Esophagus (tissue), 2 donors: ENCODE results near the gene BLID. TPM values are rescaled to one million over a fixed set of nuclear protein-coding genes. Genes with fewer than 3 reads are reported as not detected.

Experiments used
- H3K27ac ChIP-seq, 2 donors: one replicate each; pipeline ENCODE4 v1.5.1; 2013; ENCODE audit warnings: low read depth in 2 of 2, mild to moderate bottlenecking in 2 of 2, inconsistent platforms in 1 of 2, low read length in 1 of 2, moderate library complexity in 1 of 2
- H3K27me3 ChIP-seq, 2 donors: one replicate each; pipeline ENCODE4 v1.6.1; 2013; ENCODE audit warnings: low read length in 2 of 2, control low read depth in 1 of 2, mild to moderate bottlenecking in 1 of 2; ENCODE audit not compliant: insufficient read depth in 2 of 2, control insufficient read depth in 1 of 2
- H3K36me3 ChIP-seq, 2 donors: one replicate each; pipeline ENCODE4 v1.6.1; 2013; ENCODE audit warnings: low read length in 1 of 2; ENCODE audit not compliant: control insufficient read depth in 2 of 2, insufficient read depth in 2 of 2
- H3K4me1 ChIP-seq, 2 donors: one replicate each; pipeline ENCODE4 v1.6.1; 2013; ENCODE audit warnings: low read length in 1 of 2; ENCODE audit not compliant: control insufficient read depth in 2 of 2, insufficient read depth in 2 of 2
- H3K4me3 ChIP-seq, 2 donors: one replicate each; pipeline ENCODE4 v1.5.1; 2013; ENCODE audit warnings: low read length in 2 of 2, mild to moderate bottlenecking in 2 of 2, low read depth in 1 of 2, moderate library complexity in 1 of 2
- H3K9me3 ChIP-seq, 2 donors: one replicate each; pipeline ENCODE4 v1.6.1; 2013; ENCODE audit warnings: mild to moderate bottlenecking in 2 of 2, low read depth in 1 of 2, low read length in 1 of 2, moderate library complexity in 1 of 2; ENCODE audit not compliant: control insufficient read depth in 2 of 2, insufficient read depth in 1 of 2
- WGBS, 2 donors: extraction: QIAGEN DNeasy Blood & Tissue Kit; methylation state at CpG; one replicate each; pipeline ENCODE4 v1.1.7; 2013; 5-methylcytosine and 5-hydroxymethylcytosine counted together
- polyA plus RNA-seq, 2 donors: library from polyadenylated mRNA; stranded (reverse); fragments of 200-250 nt; gene quantifications; one replicate each; pipeline ENCODE4 v1.2.3, GENCODE V29; 2013
- donor health status: healthy with polysubstance abuse.
- donor health status: Bipolar disorder and iron deficiency.

The BLID gene
- polyA plus RNA-seq, 2 donors, result not detected

GRCh38 chr11:122141725-122142124 is 25.7 kb upstream of the BLID start:
- Histone ChIP-seq H3K36me3 (no peaks in the 10 kb centered on the region), H3K27me3 (no peaks in the 10 kb centered on the region), H3K4me3 (no peak overlapping the region), H3K27ac (no peak overlapping the region), H3K9me3 (no peaks in the 10 kb centered on the region), H3K4me1 (no peaks in the 10 kb centered on the region)
- WGBS, 2 donors, result 77 to 86% methylated on average over 7 of the region's 7 CpGs

DNA sequence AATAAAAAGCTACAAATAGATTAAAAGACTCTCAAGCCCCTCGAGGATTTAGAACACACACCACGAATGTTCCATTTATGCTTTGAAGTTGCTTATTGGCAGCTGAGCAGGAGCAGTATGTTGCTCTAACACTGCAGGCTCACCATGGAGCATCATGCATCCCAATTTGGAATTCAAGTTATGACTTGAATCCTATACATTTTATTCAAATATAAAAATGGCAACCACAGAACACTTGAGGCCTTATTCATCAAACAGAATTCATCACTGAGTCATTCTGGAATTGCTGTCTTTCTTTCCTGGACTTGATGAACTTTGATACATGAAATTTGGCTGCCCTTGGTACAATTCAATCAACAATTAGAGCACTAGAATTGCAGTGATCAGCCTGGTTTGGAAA is 24.5 kb upstream of the BLID start:
- Histone ChIP-seq H3K4me3 (no peak overlapping the region), H3K9me3 (no peaks in the 10 kb centered on the region), H3K4me1 (no peaks in the 10 kb centered on the region), H3K27me3 (no peaks in the 10 kb centered on the region), H3K36me3 (no peaks in the 10 kb centered on the region), H3K27ac (no peak overlapping the region)
- WGBS, 2 donors, result 21 to 43% methylated on average over 2 of the region's 2 CpGs

GRCh38 chr11:122139595-122139866 is 23.5 kb upstream of the BLID start:
- no peaks in the 10 kb centered on the region for H3K9me3 ChIP-seq
- H3K27me3 ChIP-seq, result no peaks in the 10 kb centered on the region
- H3K4me1 ChIP-seq, result no peaks in the 10 kb centered on the region
- 47 to 48% methylated on average over 1 of the region's 1 CpG for WGBS, 2 donors
- no peak overlapping the region for H3K27ac ChIP-seq
- H3K36me3 ChIP-seq, result no peaks in the 10 kb centered on the region
- no peak overlapping the region for H3K4me3 ChIP-seq

DNA sequence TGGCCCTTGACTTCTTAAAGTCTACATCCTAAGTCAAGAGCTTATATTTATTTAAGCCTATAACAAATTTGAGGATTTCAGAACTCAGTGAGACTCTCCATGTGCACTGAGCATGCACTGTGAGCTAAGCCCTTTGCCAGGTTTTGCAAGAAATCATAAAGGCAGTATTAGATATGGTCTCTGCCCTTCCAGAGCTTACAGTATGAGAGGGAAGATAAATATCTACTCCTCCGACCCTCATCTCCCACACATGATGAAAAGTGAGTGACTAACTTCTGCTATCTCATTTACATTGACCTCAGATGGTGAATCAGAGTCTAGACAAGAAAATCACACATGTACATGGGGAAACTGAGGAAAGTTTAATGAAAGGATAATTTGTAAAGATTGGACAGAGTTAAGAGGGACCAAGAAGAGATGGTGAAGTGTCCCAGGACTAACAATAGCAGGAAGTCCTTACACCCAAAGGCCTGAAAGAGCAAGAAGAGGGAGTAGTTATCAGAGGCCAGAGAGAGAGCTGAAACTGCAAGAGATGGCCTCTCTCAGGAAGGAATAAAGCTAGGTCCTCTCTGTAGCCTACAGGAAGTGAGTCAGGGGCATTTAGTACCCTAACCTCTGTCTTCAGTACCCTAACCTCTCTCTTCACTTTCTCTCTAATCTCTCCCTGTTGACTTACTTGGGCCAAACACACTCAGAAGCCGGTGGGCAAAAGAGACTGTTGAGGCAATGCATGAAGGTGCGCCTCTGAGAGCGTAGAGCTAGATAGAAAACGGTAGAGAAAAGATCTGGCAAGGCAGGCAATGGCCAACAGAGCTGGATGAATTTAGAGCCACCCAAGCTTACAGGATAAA is 23.0 kb upstream of the BLID start:
- H3K27me3 ChIP-seq, result no peaks in the 10 kb centered on the region

DNA sequence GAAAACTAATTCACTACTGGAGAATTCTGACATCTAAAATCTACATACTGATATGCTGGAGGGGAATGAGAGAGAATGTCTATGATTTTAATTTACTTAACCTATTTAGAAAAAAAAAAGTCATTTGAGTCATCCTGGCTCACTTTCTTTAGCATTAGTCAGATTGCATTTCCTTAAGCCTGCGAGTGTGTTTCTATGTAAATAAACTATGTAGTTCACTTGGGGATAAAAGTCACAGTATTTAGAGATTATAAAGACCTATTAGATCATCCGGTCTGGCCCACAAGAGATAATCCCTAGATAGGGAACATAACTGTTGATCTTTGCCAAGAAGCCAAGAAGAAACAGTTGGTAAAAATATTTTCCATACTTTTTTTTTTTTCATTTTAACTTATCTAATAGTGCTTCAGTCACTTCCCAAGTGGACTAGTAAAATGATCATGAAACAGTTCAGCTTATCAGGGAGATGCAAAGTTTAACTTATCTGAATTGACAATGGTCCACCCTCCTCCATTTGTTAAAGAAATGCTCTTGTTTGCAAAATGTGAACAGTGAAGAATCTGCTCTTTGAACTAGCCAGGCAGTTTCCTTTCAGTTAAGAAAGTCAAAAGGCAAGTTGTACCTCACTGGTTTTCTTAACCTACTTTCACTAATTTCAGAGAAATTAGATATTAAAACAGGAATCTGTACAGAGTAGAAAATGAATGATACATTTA is 21.2 kb upstream of the BLID start:
- no peaks in the 10 kb centered on the region for H3K4me1 ChIP-seq
- no peak overlapping the region for H3K27ac ChIP-seq
- no peak overlapping the region for H3K4me3 ChIP-seq
- H3K9me3 ChIP-seq, result no peaks in the 10 kb centered on the region
- H3K27me3 ChIP-seq, result no peaks in the 10 kb centered on the region
- 15 to 18% methylated on average over 2 of the region's 2 CpGs for WGBS, 2 donors
- no peaks in the 10 kb centered on the region for H3K36me3 ChIP-seq

More for the DNA sequence above, 23.0 kb upstream of the BLID start:
- WGBS, 2 donors, result 59 to 68% methylated on average over 5 of the region's 5 CpGs
- H3K9me3 ChIP-seq, result no peaks in the 10 kb centered on the region
- no peaks in the 10 kb centered on the region for H3K36me3 ChIP-seq
- H3K4me3 ChIP-seq, result no peak overlapping the region
- H3K27ac ChIP-seq, result no peak overlapping the region
- H3K4me1 ChIP-seq, result no peaks in the 10 kb centered on the region

GRCh38 chr11:122131126-122131525 is 15.1 kb upstream of the BLID start:
- no peak overlapping the region for H3K27ac ChIP-seq
- no peaks in the 10 kb centered on the region for H3K36me3 ChIP-seq
- WGBS, 2 donors, result 45 to 57% methylated on average over 2 of the region's 2 CpGs
- H3K4me1 ChIP-seq, result no peaks in the 10 kb centered on the region
- no peak overlapping the region for H3K4me3 ChIP-seq
- no peaks in the 10 kb centered on the region for H3K27me3 ChIP-seq
- H3K9me3 ChIP-seq, result no peaks in the 10 kb centered on the region

- Histone ChIP-seq H3K9me3 (no peaks in the 10 kb centered on the region), H3K27me3 (no peaks in the 10 kb centered on the region), H3K36me3 (no peaks in the 10 kb centered on the region), H3K27ac (no peak overlapping the region), H3K4me3 (no peak overlapping the region), H3K4me1 (no peaks in the 10 kb centered on the region)
- whole genome bisulfite sequencing, 2 donors, result 79 to 87% methylated on average over 5 of the region's 5 CpGs
Observed at GRCh38 chr11:122128146-122128545, 12.1 kb upstream of the BLID start.

DNA sequence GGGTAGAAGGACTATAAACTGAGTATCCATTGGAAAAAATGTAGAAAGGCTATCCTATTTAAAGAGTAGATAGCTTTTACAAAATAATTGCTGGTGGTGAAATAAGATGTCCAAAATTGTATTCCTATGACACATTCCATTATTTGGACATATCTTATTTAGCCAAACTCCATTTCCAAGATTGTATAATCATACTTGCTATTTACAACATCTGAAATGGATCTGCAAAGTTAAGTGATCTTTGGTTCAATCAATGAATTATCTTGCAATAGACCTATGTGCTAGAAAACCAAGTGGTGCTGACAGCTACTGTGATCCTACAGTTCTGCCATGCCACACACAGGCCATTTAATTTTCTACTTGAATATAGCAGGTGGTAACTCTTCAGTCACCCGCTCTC is 11.0 kb upstream of the BLID start:
- H3K4me1 ChIP-seq, result no peaks in the 10 kb centered on the region
- WGBS, 2 donors, result 95 to 100% methylated on average over 1 of the region's 1 CpG
- no peaks in the 10 kb centered on the region for H3K27me3 ChIP-seq
- H3K4me3 ChIP-seq, result no peak overlapping the region
- H3K36me3 ChIP-seq, result no peaks in the 10 kb centered on the region
- no peak overlapping the region for H3K27ac ChIP-seq
- no peaks in the 10 kb centered on the region for H3K9me3 ChIP-seq

- H3K36me3 ChIP-seq, result no peaks in the 10 kb centered on the region
- no peaks in the 10 kb centered on the region for H3K27me3 ChIP-seq
- H3K4me1 ChIP-seq, result no peaks in the 10 kb centered on the region
- 79 to 80% methylated on average over 4 of the region's 4 CpGs for WGBS, 2 donors
- H3K4me3 ChIP-seq, result no peak overlapping the region
- H3K27ac ChIP-seq, result no peak overlapping the region
- H3K9me3 ChIP-seq, result no peaks in the 10 kb centered on the region
Observed at GRCh38 chr11:122126024-122126688, 10.1 kb upstream of the BLID start.
